NCI-H2196 (cell line): ENCODE measurements around the gene NRSN1.

Source experiments
- DNase-seq: peaks from one replicate; lab custom pipeline; 2025; ENCODE audit not compliant: unreplicated experiment; lab: John Stamatoyannopoulos, UW

NRSN1 gene

GRCh38 chr6:24125980-24126379 lies at the start of gene NRSN1:
NRSN1 (plus strand) TSS chr6:24126215; CDS start chr6:24134328, 8,113 bp downstream.
- DNase-seq, result peak; percentile 57

- no peak for DNase-seq
These were observed 47.8 kb upstream of the NRSN1 start for GRCh38 chr6:24078200-24078599.

GRCh38 chr6:24079076-24079475 lies 46.9 kb upstream of the NRSN1 start:
- no peak for DNase-seq

GRCh38 chr6:24080711-24081110 lies 45.3 kb upstream of the NRSN1 start:
- DNase-seq, result no peak

- DNase-seq, result no peak
These were observed 36.3 kb upstream of the NRSN1 start for GRCh38 chr6:24089736-24090135.

GRCh38 chr6:24092407-24092806 lies 33.6 kb upstream of the NRSN1 start:
- DNase-seq, result no peak

GRCh38 chr6:24093381-24093780 lies 32.6 kb upstream of the NRSN1 start:
- DNase-seq, result no peak

- no peak for DNase-seq
These were observed 26.8 kb upstream of the NRSN1 start for GRCh38 chr6:24099181-24099580.

- no peak for DNase-seq
These were observed 25.8 kb upstream of the NRSN1 start for GRCh38 chr6:24100024-24100769.

GRCh38 chr6:24100770-24101155 lies 25.3 kb upstream of the NRSN1 start:
- no peak for DNase-seq

GRCh38 chr6:24105191-24105590 lies 20.8 kb upstream of the NRSN1 start:
- DNase-seq, result no peak

- no peak for DNase-seq
These were observed 19.7 kb upstream of the NRSN1 start for GRCh38 chr6:24106291-24106690.

GRCh38 chr6:24107294-24107693 lies 18.7 kb upstream of the NRSN1 start:
- DNase-seq, result no peak

GRCh38 chr6:24108056-24108455 lies 18.0 kb upstream of the NRSN1 start:
- DNase-seq, result no peak

GRCh38 chr6:24110417-24110816 lies 15.6 kb upstream of the NRSN1 start:
- no peak for DNase-seq

- DNase-seq, result no peak
These were observed 12.1 kb upstream of the NRSN1 start for GRCh38 chr6:24113891-24114290.

- DNase-seq, result no peak
These were observed 9.0 kb upstream of the NRSN1 start for GRCh38 chr6:24117021-24117420.

GRCh38 chr6:24122139-24122538 lies 3.9 kb upstream of the NRSN1 start:
- DNase-seq, result no peak

GRCh38 chr6:24126586-24127192 lies 674 bp downstream of the NRSN1 start:
- peak; percentile 4 for DNase-seq

- DNase-seq, result no peak
These were observed 1.3 kb downstream of the NRSN1 start for GRCh38 chr6:24127316-24127715.

- no peak for DNase-seq
These were observed 5.7 kb downstream of the NRSN1 start for GRCh38 chr6:24131751-24132150.

- no peak for DNase-seq
These were observed 13.1 kb downstream of the NRSN1 start for GRCh38 chr6:24139080-24139479.

GRCh38 chr6:24139639-24140038 lies 13.6 kb downstream of the NRSN1 start:
- DNase-seq, result no peak
